Measurements from ENCODE around the gene RAMP3. TPM values are rescaled to one million over a fixed set of nuclear protein-coding genes. Genes with fewer than 3 reads are reported as not detected.

The RAMP3 gene
- total RNA-seq, 1 experiment from 2014 or later, result 0.13 TPM

GRCh38 chr7:45160417-45160881 lies 2.9 kb downstream of the RAMP3 start:
- no TSS peak for BruUV-seq (replicated peaks)
- peaks cover 4% of the 10 kb centered on the region; the same call in 1 of the 2 replicates for H3K27me3 ChIP-seq (ENCODE audit: control insufficient read depth, insufficient read depth, low read length)
- POLR2A ChIA-PET, result no interaction called here

GRCh38 chr7:45161138-45161537 lies 3.5 kb downstream of the RAMP3 start:
- intact Hi-C loops (cut with micrococcal nuclease; ENCODE audit: unreplicated experiment), result no loop called here
- CTCF ChIA-PET, result no interaction called here

More at GRCh38 chr7:45160417-45160881, 2.9 kb downstream of the RAMP3 start:
- Histone ChIP-seq H3K27ac (ENCODE audit: low read length) (no peak overlapping the region), H3K9me3 (ENCODE audit: control insufficient read depth, insufficient read depth, low read depth, low read length) (no peaks in the 10 kb centered on the region), H3K4me3 (ENCODE audit: low read depth in 2 of 2, low read length in 2 of 2) (no peak overlapping the region), H3K36me3 (ENCODE audit: control insufficient read depth, insufficient read depth, low read length) (no peaks in the 10 kb centered on the region), H3K4me1 (ENCODE audit: control insufficient read depth, insufficient read depth, low read length) (no peaks in the 10 kb centered on the region)
- TF ChIP-seq SIN3A (IDR thresholded peaks at IDR 0.05; ENCODE audit: borderline replicate concordance, insufficient read depth, low read depth, low read length), result no peak
- TF ChIP-seq TCF7L2 (IDR thresholded peaks at IDR 0.05; ENCODE audit: low read depth, low read length), result no peak
- TF ChIP-seq REST (IDR thresholded peaks at IDR 0.05; ENCODE audit: insufficient read depth in 1 of 2, low read depth in 2 of 2, low read length in 1 of 2), result no peak
- no peak for TF ChIP-seq POLR2AphosphoS5 (IDR thresholded peaks at IDR 0.05; ENCODE audit: low read depth, low read length)
- TF ChIP-seq CTCF (IDR thresholded peaks at IDR 0.05), result no peak
- intact Hi-C loops (cut with micrococcal nuclease; ENCODE audit: unreplicated experiment), result no loop called here
- ATAC-seq (no peak), DNase-seq (ENCODE audit: low read depth, low spot score) (no peak)
- CTCF ChIA-PET, result interaction anchor here (0.6 kb wide), 1 partner anchor 67 kb away, joined by 5 read pairs; no protein-coding TSS in a partner anchor
- in situ Hi-C loops (cut with HindIII; ENCODE audit: low pct_unique_long_range_greater_than_20kb, low sequenced_read_pairs), result no loop called here

More at GRCh38 chr7:45161138-45161537, 3.5 kb downstream of the RAMP3 start:
- no TSS peak for BruUV-seq (replicated peaks)
- ATAC-seq (no peak), DNase-seq (ENCODE audit: low read depth, low spot score) (no peak)
- TF ChIP-seq POLR2AphosphoS5 (IDR thresholded peaks at IDR 0.05; ENCODE audit: low read depth, low read length) (no peak), CTCF (IDR thresholded peaks at IDR 0.05) (no peak), SIN3A (IDR thresholded peaks at IDR 0.05; ENCODE audit: borderline replicate concordance, insufficient read depth, low read depth, low read length) (no peak), REST (IDR thresholded peaks at IDR 0.05; ENCODE audit: insufficient read depth in 1 of 2, low read depth in 2 of 2, low read length in 1 of 2) (no peak), TCF7L2 (IDR thresholded peaks at IDR 0.05; ENCODE audit: low read depth, low read length) (no peak)
- H3K27ac ChIP-seq (ENCODE audit: low read length), result no peak overlapping the region
- no peaks in the 10 kb centered on the region for H3K36me3 ChIP-seq (ENCODE audit: control insufficient read depth, insufficient read depth, low read length)
- in situ Hi-C loops (cut with HindIII; ENCODE audit: low pct_unique_long_range_greater_than_20kb, low sequenced_read_pairs), result no loop called here
- H3K9me3 ChIP-seq (ENCODE audit: control insufficient read depth, insufficient read depth, low read depth, low read length), result no peaks in the 10 kb centered on the region
- H3K27me3 ChIP-seq (ENCODE audit: control insufficient read depth, insufficient read depth, low read length), result peaks cover 4% of the 10 kb centered on the region; the same call in 1 of the 2 replicates
- H3K4me3 ChIP-seq (ENCODE audit: low read depth in 2 of 2, low read length in 2 of 2), result no peak overlapping the region
- H3K4me1 ChIP-seq (ENCODE audit: control insufficient read depth, insufficient read depth, low read length), result no peaks in the 10 kb centered on the region
- POLR2A ChIA-PET, result no interaction called here

Data from Panc1 (cell line).